Neutrophil (primary cell): ENCODE results near the gene FAM8A1.
"Not testable (repeated sequence)": the region's sequence is repeated elsewhere in the genome, so short reads cannot be mapped to it uniquely, and the experiment has no call there.

ENCODE experiments used
- H3K27ac ChIP-seq: fragments of 200-600 bp; sonication (generic); 2 replicates; pipeline ENCODE4 v1.5.1; 2016; ENCODE audit warnings: mild to moderate bottlenecking, moderate library complexity
- H3K27me3 ChIP-seq: fragments of 200-600 bp; sonication (generic); 2 replicates; pipeline ENCODE4 v1.6.0; 2016; ENCODE audit warnings: mild to moderate bottlenecking
- H3K36me3 ChIP-seq: fragments of 200-600 bp; sonication (generic); 2 replicates; pipeline ENCODE4 v1.5.1; 2017
- H3K4me1 ChIP-seq, 2 experiments: fragments of 200-600 bp in 1 of 2; sonication (generic) in 1 of 2; 1 replicate in 1 of 2; 2 replicates in 1 of 2; pipeline versions ENCODE4 v1.5.1 to v1.6.1; 2013 to 2016; ENCODE audit warnings: low read depth in 1 of 2, low read length in 1 of 2, mild to moderate bottlenecking in 1 of 2, moderate library complexity in 1 of 2; ENCODE audit not compliant: control insufficient read depth in 1 of 2, insufficient read depth in 1 of 2
- H3K4me3 ChIP-seq, 2 experiments: fragments of 200-600 bp in 1 of 2; sonication (generic) in 1 of 2; 1 replicate in 1 of 2; 2 replicates in 1 of 2; pipeline ENCODE4 v1.5.1; 2013 to 2016; ENCODE audit warnings: low read depth in 1 of 2, low read length in 1 of 2, mild to moderate bottlenecking in 1 of 2, moderate library complexity in 1 of 2
- H3K9me3 ChIP-seq: fragments of 200-600 bp; sonication (generic); 2 replicates; pipeline ENCODE4 v1.5.1; 2016
- CTCF ChIP-seq: fragments of 200-600 bp; sonication (generic); IDR thresholded peaks from 2 replicates; pipeline ENCODE4 v1.5.1; 2016; ENCODE audit warnings: antibody characterized with exemption

Gene FAM8A1

GRCh38 chr6:17565399-17565798 is 34.7 kb upstream of the FAM8A1 start:
- no peak for TF ChIP-seq CTCF
- Histone ChIP-seq H3K4me1 (no peaks in the 10 kb centered on the region), H3K27ac (no peak overlapping the region), H3K27me3 (peaks cover 18% of the 10 kb centered on the region), H3K9me3 (peaks cover 14% of the 10 kb centered on the region), H3K4me3 (no peak overlapping the region), H3K36me3 (no peaks in the 10 kb centered on the region)

- H3K4me1 ChIP-seq = no peaks in the 10 kb centered on the region
These were observed 25.1 kb upstream of the FAM8A1 start for GRCh38 chr6:17574866-17575560.

GRCh38 chr6:17577059-17577458 is 23.0 kb upstream of the FAM8A1 start:
- TF ChIP-seq CTCF = no peak
- no peaks in the 10 kb centered on the region for H3K9me3 ChIP-seq
- H3K36me3 ChIP-seq = no peaks in the 10 kb centered on the region
- H3K4me3 ChIP-seq = no peak overlapping the region
- peaks cover 0 to 8% of the 10 kb centered on the region in 2 experiments for H3K4me1 ChIP-seq
- peaks cover 54% of the 10 kb centered on the region for H3K27me3 ChIP-seq
- no peak overlapping the region for H3K27ac ChIP-seq

More at GRCh38 chr6:17574866-17575560, 25.1 kb upstream of the FAM8A1 start:
- Histone ChIP-seq H3K9me3 (no peaks in the 10 kb centered on the region), H3K4me3 (no peak overlapping the region), H3K27ac (no peak overlapping the region), H3K27me3 (peaks cover 47% of the 10 kb centered on the region), H3K36me3 (no peaks in the 10 kb centered on the region)
- no peak for TF ChIP-seq CTCF

GRCh38 chr6:17580518-17581048 is 19.5 kb upstream of the FAM8A1 start:
- Histone ChIP-seq H3K4me1 (peaks cover 2 to 23% of the 10 kb centered on the region in 2 experiments), H3K9me3 (no peaks in the 10 kb centered on the region), H3K36me3 (no peaks in the 10 kb centered on the region), H3K27ac (no peak overlapping the region), H3K4me3 (peak overlapping the region; percentile 56 to 60), H3K27me3 (peaks cover 35% of the 10 kb centered on the region)
- no peak for TF ChIP-seq CTCF

GRCh38 chr6:17581282-17581681 is 18.8 kb upstream of the FAM8A1 start:
- not testable (repeated sequence) for H3K27ac ChIP-seq, H3K36me3 ChIP-seq, H3K4me3 ChIP-seq, H3K9me3 ChIP-seq
- Histone ChIP-seq H3K4me1 (peaks cover 9 to 30% of the 10 kb centered on the region in 2 experiments), H3K27me3 (peaks cover 35% of the 10 kb centered on the region)

GRCh38 chr6:17583811-17584210 is 16.3 kb upstream of the FAM8A1 start:
- Histone ChIP-seq H3K27me3 (peaks cover 34% of the 10 kb centered on the region), H3K9me3 (no peaks in the 10 kb centered on the region), H3K4me1 (peaks cover 14 to 35% of the 10 kb centered on the region in 2 experiments), H3K36me3 (no peaks in the 10 kb centered on the region), H3K27ac (peak overlapping the region; percentile 79), H3K4me3 (no peak overlapping the region)
- TF ChIP-seq CTCF = no peak
